HEK293T (cell line): ENCODE measurements around the gene MARCKS.

Experiments
- CTCF ChIA-PET: fragments of 350-600 bp; formaldehyde crosslinking; extraction: SDS; loops from one replicate; lab custom pipeline; 2021; ENCODE audit warnings: antibody characterized with exemption, inconsistent platforms; lab: Yijun Ruan, JAX
- POLR2A ChIA-PET: fragments of 350-600 bp; formaldehyde crosslinking; extraction: SDS; loops from one replicate; lab custom pipeline; 2020; ENCODE audit warnings: antibody characterized with exemption, inconsistent platforms; lab: Yijun Ruan, JAX
- DNase-seq: peaks from one replicate; pipeline ENCODE4 v3.0.0; 2012; ENCODE audit warnings: mixed read lengths; ENCODE audit errors: extremely low spot score
- ARNT ChIP-seq: fragments of 450-650 bp; IDR thresholded peaks from 2 replicates; pipeline ENCODE4 v1.6.1; 2017; ENCODE audit warnings: mild to moderate bottlenecking
- BHLHE40 ChIP-seq: fragments of 450-650 bp; IDR thresholded peaks from 2 replicates; pipeline ENCODE4 v1.6.1; 2016; ENCODE audit warnings: mild to moderate bottlenecking, moderate library complexity, borderline replicate concordance
- CTBP1 ChIP-seq: fragments of 450-650 bp; IDR thresholded peaks from 2 replicates; pipeline ENCODE4 v1.6.1; 2016; ENCODE audit warnings: borderline replicate concordance
- ELF4 ChIP-seq: fragments of 450-650 bp; IDR thresholded peaks from 2 replicates; pipeline ENCODE4 v1.6.1; 2017; ENCODE audit warnings: antibody characterized with exemption
- FOXA1 ChIP-seq: fragments of 450-650 bp; IDR thresholded peaks from 2 replicates; pipeline ENCODE4 v1.6.1; 2016; ENCODE audit warnings: mild to moderate bottlenecking
- FOXK2 ChIP-seq: fragments of 450-650 bp; IDR thresholded peaks from 2 replicates; pipeline ENCODE4 v1.6.1; 2016; ENCODE audit warnings: mild to moderate bottlenecking
- FOXM1 ChIP-seq: fragments of 450-650 bp; IDR thresholded peaks from 2 replicates; pipeline ENCODE4 v1.6.1; 2017; ENCODE audit warnings: mild to moderate bottlenecking, borderline replicate concordance
- HDGF ChIP-seq: fragments of 450-650 bp; IDR thresholded peaks from 2 replicates; pipeline ENCODE4 v1.6.1; 2017; ENCODE audit warnings: antibody characterized with exemption, borderline replicate concordance
- L3MBTL2 ChIP-seq: fragments of 450-650 bp; conservative IDR thresholded peaks from 2 replicates; pipeline ENCODE4 v1.6.1; 2016; ENCODE audit warnings: mild to moderate bottlenecking
- LEF1 ChIP-seq: fragments of 450-650 bp; IDR thresholded peaks from 2 replicates; pipeline ENCODE4 v1.6.1; 2017; ENCODE audit warnings: mild to moderate bottlenecking, borderline replicate concordance
- NFRKB ChIP-seq: fragments of 450-650 bp; IDR thresholded peaks from 2 replicates; pipeline ENCODE4 v1.6.1; 2016; ENCODE audit warnings: mild to moderate bottlenecking, moderate library complexity
- SP1 ChIP-seq: fragments of 450-650 bp; IDR thresholded peaks from 2 replicates; pipeline ENCODE4 v1.6.1; 2017
- SUZ12 ChIP-seq: fragments of 450-650 bp; IDR thresholded peaks from 2 replicates; pipeline ENCODE4 v1.6.1; 2016; ENCODE audit warnings: mild to moderate bottlenecking
- TARDBP ChIP-seq: fragments of 450-650 bp; IDR thresholded peaks from 2 replicates; pipeline ENCODE4 v1.6.1; 2016
- ZNF384 ChIP-seq: fragments of 450-650 bp; IDR thresholded peaks from 2 replicates; pipeline ENCODE4 v1.6.1; 2016
- TF ChIP-seq, protein P1 (sequence below): fragments of 450-650 bp; IDR thresholded peaks from 2 replicates; pipeline ENCODE4 v1.6.1; 2016

Gene MARCKS

DNA sequence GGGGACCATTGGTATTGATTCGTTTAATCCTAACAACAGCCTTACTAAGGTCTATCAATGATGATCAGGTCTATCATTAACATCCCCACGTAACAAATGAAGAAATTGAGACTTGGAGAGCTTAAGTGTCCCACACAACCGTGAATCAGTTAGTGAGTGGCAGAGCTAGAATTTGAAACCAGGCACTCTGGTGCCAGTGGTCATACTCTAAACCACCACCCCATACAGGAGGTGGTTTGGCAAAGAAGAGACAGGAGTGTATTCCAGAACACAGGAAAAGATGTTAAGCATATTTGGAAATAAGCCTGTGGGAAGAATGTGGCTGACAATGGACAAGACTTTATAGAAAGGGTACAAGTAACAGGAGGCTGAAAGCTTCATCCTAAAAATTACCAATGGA, 35.7 kb upstream of the MARCKS start:
- no peak for DNase-seq
- POLR2A ChIA-PET = interaction anchor here (1.5 kb wide), 1 partner anchor 35 kb away, joined by 4 read pairs; no protein-coding TSS in a partner anchor
- CTCF ChIA-PET = no interaction called here
- TF ChIP-seq SUZ12 (no peak), NFRKB (no peak), CTBP1 (no peak), HDGF (no peak), FOXM1 (no peak), ZNF384 (no peak), BHLHE40 (no peak), L3MBTL2 (no peak)

DNA sequence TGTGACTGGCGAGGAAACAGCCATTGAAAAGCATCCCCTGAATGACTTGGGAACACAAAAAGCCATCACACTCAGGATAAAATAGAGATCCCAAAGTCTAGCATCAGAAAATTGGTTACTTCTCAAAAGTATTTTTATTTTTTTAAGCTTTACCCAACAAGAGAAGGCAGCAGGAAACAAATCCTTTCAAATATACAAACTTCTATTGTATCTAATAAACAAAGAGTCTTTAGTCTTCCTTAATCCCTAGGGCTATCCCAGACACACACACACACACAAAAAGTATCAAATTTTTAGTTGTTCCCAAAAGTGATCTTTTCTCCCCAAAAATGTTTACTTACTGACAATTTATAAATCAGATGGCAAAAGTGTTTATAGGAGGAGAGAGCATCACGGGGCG, 33.2 kb upstream of the MARCKS start:
- POLR2A ChIA-PET = no interaction called here
- TF ChIP-seq, protein P1, sequence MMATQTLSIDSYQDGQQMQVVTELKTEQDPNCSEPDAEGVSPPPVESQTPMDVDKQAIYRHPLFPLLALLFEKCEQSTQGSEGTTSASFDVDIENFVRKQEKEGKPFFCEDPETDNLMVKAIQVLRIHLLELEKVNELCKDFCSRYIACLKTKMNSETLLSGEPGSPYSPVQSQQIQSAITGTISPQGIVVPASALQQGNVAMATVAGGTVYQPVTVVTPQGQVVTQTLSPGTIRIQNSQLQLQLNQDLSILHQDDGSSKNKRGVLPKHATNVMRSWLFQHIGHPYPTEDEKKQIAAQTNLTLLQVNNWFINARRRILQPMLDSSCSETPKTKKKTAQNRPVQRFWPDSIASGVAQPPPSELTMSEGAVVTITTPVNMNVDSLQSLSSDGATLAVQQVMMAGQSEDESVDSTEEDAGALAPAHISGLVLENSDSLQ = no peak
- no peak for TF ChIP-seq SUZ12
- TF ChIP-seq LEF1 = no peak
- TF ChIP-seq ARNT = no peak
- no peak for TF ChIP-seq CTBP1
- no peak for TF ChIP-seq FOXM1
- TF ChIP-seq FOXA1 = no peak
- no peak for TF ChIP-seq L3MBTL2
- TF ChIP-seq ELF4 = no peak
- TF ChIP-seq TARDBP = no peak
- no peak for TF ChIP-seq SP1
- TF ChIP-seq BHLHE40 = no peak
- TF ChIP-seq ZNF384 = no peak
- TF ChIP-seq HDGF = no peak
- no peak for TF ChIP-seq FOXK2
- TF ChIP-seq NFRKB = no peak
- DNase-seq = no peak
- CTCF ChIA-PET = no interaction called here

DNA sequence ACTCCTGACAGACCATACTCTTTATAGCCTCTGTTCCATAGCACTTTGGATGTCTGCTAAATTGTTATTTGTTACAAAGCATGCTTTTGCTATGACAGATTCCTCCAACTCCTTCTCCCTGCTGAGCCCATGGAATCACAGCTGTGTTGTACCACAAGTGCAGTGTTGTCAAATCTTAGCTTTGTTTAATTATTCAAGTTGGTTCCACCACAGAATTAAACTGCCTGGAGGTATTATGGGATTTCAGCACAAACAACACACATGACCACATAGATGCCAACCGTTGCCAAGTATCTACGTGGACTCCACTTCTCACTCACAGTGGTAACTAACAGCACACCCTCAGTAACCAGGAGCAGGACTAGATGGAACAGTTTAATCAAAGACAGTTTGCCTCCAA, 32.7 kb upstream of the MARCKS start:
- TF ChIP-seq LEF1 (no peak), HDGF (no peak), L3MBTL2 (no peak), BHLHE40 (no peak)
- TF ChIP-seq, protein P1 = no peak
- no peak for DNase-seq
- ChIA-PET CTCF (no interaction called here), POLR2A (no interaction called here)

DNA sequence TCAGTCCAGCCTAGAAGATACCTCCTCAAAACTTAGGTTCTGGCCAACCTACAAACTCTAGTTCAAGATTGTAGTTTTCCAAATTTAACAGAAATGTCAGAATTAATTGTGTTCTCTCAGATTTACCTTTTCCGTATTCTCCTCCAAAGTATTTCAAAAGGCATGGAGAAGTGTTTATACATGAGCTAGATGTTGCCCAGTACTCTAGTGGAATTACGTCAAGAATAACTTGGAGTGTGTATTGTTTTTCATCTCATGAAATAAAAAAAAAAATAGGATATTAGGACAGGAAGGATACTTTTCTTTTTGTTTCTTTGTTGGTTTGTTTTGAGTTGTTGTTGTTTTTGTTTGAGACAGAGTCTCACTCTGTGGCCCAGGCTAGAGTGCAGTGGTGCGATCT, 32.3 kb upstream of the MARCKS start:
- TF ChIP-seq, protein P1 = no peak
- no peak for TF ChIP-seq BHLHE40
- TF ChIP-seq CTBP1 = no peak
- no peak for TF ChIP-seq ELF4
- TF ChIP-seq TARDBP = no peak
- TF ChIP-seq FOXK2 = no peak
- no peak for TF ChIP-seq L3MBTL2
- no peak for TF ChIP-seq HDGF
- no peak for TF ChIP-seq FOXA1
- TF ChIP-seq SUZ12 = no peak
- no peak for TF ChIP-seq NFRKB
- TF ChIP-seq FOXM1 = no peak
- TF ChIP-seq LEF1 = no peak
- no peak for TF ChIP-seq ARNT
- TF ChIP-seq ZNF384 = no peak
- TF ChIP-seq SP1 = no peak
- POLR2A ChIA-PET = no interaction called here
- DNase-seq = no peak
- CTCF ChIA-PET = no interaction called here

DNA sequence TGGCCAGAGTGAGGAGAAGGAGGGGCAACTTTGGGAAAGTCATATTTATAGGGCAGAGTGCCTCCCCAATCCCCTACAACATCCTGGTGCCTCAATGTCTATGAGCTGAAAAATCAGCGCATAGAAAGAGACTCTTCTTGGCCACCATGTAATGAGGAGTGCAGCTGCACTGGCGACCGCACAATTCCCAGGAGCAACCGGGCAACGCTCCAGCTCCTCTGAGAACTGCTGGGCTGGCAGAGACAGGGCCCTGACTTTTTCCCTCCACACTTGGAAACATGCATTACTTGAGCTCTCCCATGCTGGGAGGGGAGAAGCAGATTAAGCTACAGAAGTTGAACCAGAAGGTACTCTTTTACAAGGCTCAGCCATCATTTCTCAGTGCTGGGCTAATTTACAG, 31.4 kb upstream of the MARCKS start:
- POLR2A ChIA-PET = no interaction called here
- CTCF ChIA-PET = no interaction called here
- DNase-seq = no peak
- TF ChIP-seq ELF4 (no peak), HDGF (no peak), ZNF384 (no peak), LEF1 (no peak), ARNT (no peak)

DNA sequence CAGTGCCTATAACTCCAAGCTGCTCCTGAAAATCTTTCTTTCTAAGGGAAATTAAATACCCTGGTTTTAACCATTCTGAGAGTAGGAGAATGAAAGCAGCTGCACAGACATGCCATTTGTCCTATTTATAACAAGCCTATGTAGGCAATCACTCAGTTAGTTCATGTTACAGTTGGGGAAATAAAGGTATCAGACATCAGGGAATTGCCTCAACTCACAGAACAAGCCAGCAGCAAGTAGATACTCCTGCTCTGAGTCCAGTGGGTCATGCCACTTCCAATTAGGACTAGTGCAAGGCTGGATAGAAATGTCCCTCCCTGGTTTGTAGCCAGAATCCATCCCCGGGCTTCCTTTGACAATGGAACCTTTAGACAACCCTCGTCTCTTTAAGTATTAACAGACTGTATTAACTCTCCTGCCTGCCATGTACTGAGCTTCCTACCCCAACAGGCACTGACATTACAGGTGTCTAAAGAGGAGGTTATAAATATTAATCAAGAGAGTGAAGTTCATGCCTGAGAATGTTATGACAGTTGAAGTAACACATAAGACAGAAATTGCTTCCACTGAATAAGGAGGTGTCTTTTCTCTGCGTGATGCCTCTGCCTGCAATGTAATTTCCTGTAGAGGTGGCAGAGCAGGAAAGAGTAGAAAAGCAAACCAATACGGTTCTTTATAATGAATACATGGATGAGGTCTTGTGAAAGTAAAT, 28.0 kb upstream of the MARCKS start:
- DNase-seq = no peak
- ChIA-PET POLR2A (no interaction called here), CTCF (no interaction called here)
- TF ChIP-seq BHLHE40 = no peak
- no peak for TF ChIP-seq L3MBTL2
- TF ChIP-seq CTBP1 = no peak
- TF ChIP-seq ARNT = no peak
- no peak for TF ChIP-seq FOXA1
- TF ChIP-seq LEF1 = no peak
- TF ChIP-seq ZNF384 = no peak
- TF ChIP-seq SP1 = no peak
- no peak for TF ChIP-seq ELF4
- TF ChIP-seq FOXM1 = no peak
- no peak for TF ChIP-seq HDGF
- TF ChIP-seq SUZ12 = no peak
- TF ChIP-seq FOXK2 = no peak
- no peak for TF ChIP-seq TARDBP
- TF ChIP-seq NFRKB = no peak

DNA sequence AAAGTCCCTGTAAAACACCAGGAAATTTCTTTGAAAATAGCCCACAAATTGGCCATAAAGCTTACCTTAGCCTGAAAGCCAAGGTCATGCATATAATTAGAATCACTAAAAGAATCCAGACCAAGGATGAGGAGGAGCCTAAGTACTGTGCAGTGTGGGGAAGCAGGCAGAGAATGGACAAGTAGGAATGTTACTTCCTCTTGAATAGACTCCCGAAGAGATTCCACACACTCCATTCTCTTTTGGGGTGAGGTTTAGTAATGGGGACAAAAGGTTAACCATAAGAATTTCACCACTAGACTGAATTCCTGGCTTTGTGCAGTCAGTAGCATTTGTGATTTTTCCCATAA, 27.5 kb upstream of the MARCKS start:
- TF ChIP-seq SP1 = no peak
- no peak for TF ChIP-seq SUZ12
- TF ChIP-seq HDGF = no peak
- POLR2A ChIA-PET = no interaction called here
- CTCF ChIA-PET = no interaction called here
- DNase-seq = no peak
